Dermis blood vessel endothelial cell (primary cell): ENCODE results near the gene TNRC6C. TPM values are rescaled to one million over a fixed set of nuclear protein-coding genes. Genes with fewer than 3 reads are reported as not detected.

ENCODE experiments used
- DNase-seq: peaks from one replicate; pipeline ENCODE4 v3.0.0; 2010
- total RNA-seq: library from RNA; depleted of rRNA; stranded (reverse); fragments of >200 nt; gene quantifications from 2 replicates; pipeline ENCODE4 v1.2.3, GENCODE V29; 2014

Gene TNRC6C
- total RNA-seq, 1 donor from 2014 or later: 8.2 TPM

GRCh38 chr17:78140169-78141051, 181.9 kb downstream of the TNRC6C start:
- DNase-seq: peak; percentile 92

- DNase-seq: no peak
Observed at GRCh38 chr17:78141437-78142118, 183.1 kb downstream of the TNRC6C start.

- no peak for DNase-seq
Observed at GRCh38 chr17:78142119-78142861, 183.8 kb downstream of the TNRC6C start.

- no peak for DNase-seq
Observed at GRCh38 chr17:78143214-78144146, 185.0 kb downstream of the TNRC6C start.

GRCh38 chr17:78144147-78144719, 185.7 kb downstream of the TNRC6C start:
- peak; percentile 85 for DNase-seq

GRCh38 chr17:78144736-78145641, 186.5 kb downstream of the TNRC6C start:
- DNase-seq: no peak

GRCh38 chr17:78146471-78146869, 188.0 kb downstream of the TNRC6C start:
- no peak for DNase-seq

- DNase-seq: no peak
Observed at GRCh38 chr17:78146881-78147280, 188.4 kb downstream of the TNRC6C start.

- DNase-seq: no peak
Observed at GRCh38 chr17:78147315-78147998, 189.0 kb downstream of the TNRC6C start.

GRCh38 chr17:78148286-78149016, 189.9 kb downstream of the TNRC6C start:
- no peak for DNase-seq

GRCh38 chr17:78151514-78152008, 193.1 kb downstream of the TNRC6C start:
- no peak for DNase-seq

GRCh38 chr17:78154903-78155811, 196.7 kb downstream of the TNRC6C start:
- DNase-seq: no peak

Other genes starting within 250 kb of the TNRC6C start
- 69.6 and 70.2 TPM in 2 replicates for gene TMC6, start 170.1 kb downstream of the TNRC6C start, total RNA-seq
- gene TMC8, start 172.1 kb downstream of the TNRC6C start, total RNA-seq: 0.14 and 0.34 TPM in 2 replicates
- not detected in 2 replicates for gene C17orf99, start 187.7 kb downstream of the TNRC6C start, total RNA-seq
- 48.0 and 54.0 TPM in 2 replicates for gene SYNGR2, start 209.9 kb downstream of the TNRC6C start, total RNA-seq
- 98.7 and 170 TPM in 2 replicates for gene TK1, start 228.3 kb downstream of the TNRC6C start, total RNA-seq
- 54.9 and 95.6 TPM in 2 replicates for gene AFMID, start 228.7 kb downstream of the TNRC6C start, total RNA-seq